Liver (tissue), 9 donors: ENCODE results near the gene PDE4B. TPM values are rescaled to one million over a fixed set of nuclear protein-coding genes. Genes with fewer than 3 reads are reported as not detected.

Source experiments
- DNase-seq: peaks from one replicate; pipeline ENCODE4 v3.0.0-alpha.2; 2017; ENCODE audit warnings: low spot score
- H3K27ac ChIP-seq, 2 donors: one replicate each; pipeline ENCODE4 v1.7.0; 2013; ENCODE audit warnings: inconsistent platforms in 2 of 2, low read length in 2 of 2, control low read depth in 1 of 2, low read depth in 1 of 2, mild to moderate bottlenecking in 1 of 2
- H3K27me3 ChIP-seq, 4 donors: one replicate each; pipeline versions ENCODE4 v1.6.1 to v1.7.0; 2013; ENCODE audit warnings: low read length in 3 of 4, inconsistent platforms in 1 of 4, mild to moderate bottlenecking in 1 of 4, moderate library complexity in 1 of 4; ENCODE audit not compliant: control insufficient read depth in 4 of 4, insufficient read depth in 4 of 4
- H3K36me3 ChIP-seq, 4 donors: one replicate each; pipeline versions ENCODE4 v1.6.1 to v1.7.0; 2013; ENCODE audit warnings: low read length in 3 of 4, mild to moderate bottlenecking in 3 of 4, low read depth in 1 of 4, moderate library complexity in 1 of 4; ENCODE audit not compliant: control insufficient read depth in 4 of 4, insufficient read depth in 3 of 4
- H3K4me1 ChIP-seq, 4 donors: one replicate each; pipeline versions ENCODE4 v1.6.1 to v1.7.0; 2013; ENCODE audit warnings: low read length in 3 of 4, mild to moderate bottlenecking in 3 of 4, moderate library complexity in 1 of 4; ENCODE audit not compliant: control insufficient read depth in 4 of 4, insufficient read depth in 4 of 4
- H3K4me3 ChIP-seq, 3 donors: one replicate each; pipeline versions ENCODE4 v1.6.1 to v1.7.0; 2013; ENCODE audit warnings: low read length in 3 of 3, control low read depth in 1 of 3, low read depth in 1 of 3, mild to moderate bottlenecking in 1 of 3
- H3K9ac ChIP-seq, 2 donors: one replicate each; pipeline ENCODE4 v1.7.0; 2013; ENCODE audit warnings: low read length in 2 of 2, mild to moderate bottlenecking in 2 of 2, moderate library complexity in 2 of 2, control low read depth in 1 of 2, low read depth in 1 of 2
- H3K9me3 ChIP-seq, 4 donors: one replicate each; pipeline versions ENCODE4 v1.6.1 to v1.7.0; 2013; ENCODE audit warnings: low read length in 3 of 4; ENCODE audit not compliant: control insufficient read depth in 4 of 4
- ATF3 ChIP-seq: IDR thresholded peaks from 2 replicates; pipeline ENCODE4 v1.6.1; 2016; ENCODE audit warnings: antibody characterized with exemption
- CTCF ChIP-seq: fragments of 150-350 bp; IDR thresholded peaks from 2 replicates; pipeline ENCODE4 v1.5.1; 2017; ENCODE audit warnings: improper control_type of control experiment, low read depth, low read length; ENCODE audit not compliant: missing input control
- EGR1 ChIP-seq, 2 donors: IDR thresholded peaks; 2 replicates each; pipeline ENCODE4 v1.6.1; 2016 to 2018; ENCODE audit warnings: antibody characterized with exemption in 2 of 2, low read depth in 2 of 2
- FOXA1 ChIP-seq: IDR thresholded peaks from 2 replicates; pipeline ENCODE4 v1.6.1; 2016; ENCODE audit warnings: antibody characterized with exemption
- FOXA2 ChIP-seq: IDR thresholded peaks from 2 replicates; pipeline ENCODE4 v1.6.1; 2016; ENCODE audit warnings: antibody characterized with exemption
- GABPA ChIP-seq, 2 donors: IDR thresholded peaks in 1 of 2; conservative IDR thresholded peaks in 1 of 2; 2 replicates each; pipeline ENCODE4 v1.6.1; 2016; ENCODE audit warnings: antibody characterized with exemption in 2 of 2, mild to moderate bottlenecking in 1 of 2, moderate library complexity in 1 of 2
- HNF4A ChIP-seq, 2 donors: conservative IDR thresholded peaks; 2 replicates each; pipeline ENCODE4 v1.6.1; 2016; ENCODE audit warnings: antibody characterized with exemption in 2 of 2, mild to moderate bottlenecking in 2 of 2
- HNF4G ChIP-seq: IDR thresholded peaks from 2 replicates; pipeline ENCODE4 v1.6.1; 2016; ENCODE audit warnings: antibody characterized with exemption
- JUND ChIP-seq, 2 donors: IDR thresholded peaks; 2 replicates each; pipeline ENCODE4 v1.6.1; 2016; ENCODE audit warnings: antibody characterized with exemption in 2 of 2
- NR2F2 ChIP-seq: IDR thresholded peaks from 2 replicates; pipeline ENCODE4 v1.6.1; 2016; ENCODE audit warnings: antibody characterized with exemption
- RAD21 ChIP-seq, 2 donors: IDR thresholded peaks; 2 replicates each; pipeline ENCODE4 v1.6.1; 2016; ENCODE audit warnings: antibody characterized with exemption in 2 of 2, mild to moderate bottlenecking in 2 of 2
- RXRA ChIP-seq, 2 donors: IDR thresholded peaks; 2 replicates each; pipeline ENCODE4 v1.6.1; 2017 to 2018; ENCODE audit warnings: antibody characterized with exemption in 2 of 2, mild to moderate bottlenecking in 1 of 2
- SP1 ChIP-seq: IDR thresholded peaks from 2 replicates; pipeline ENCODE4 v1.6.1; 2018; ENCODE audit warnings: antibody characterized with exemption, mild to moderate bottlenecking
- TAF1 ChIP-seq: conservative IDR thresholded peaks from 2 replicates; pipeline ENCODE4 v1.6.1; 2016; ENCODE audit warnings: antibody characterized with exemption, mild to moderate bottlenecking
- YY1 ChIP-seq: IDR thresholded peaks from 2 replicates; pipeline ENCODE4 v1.6.1; 2016; ENCODE audit warnings: antibody characterized with exemption, mild to moderate bottlenecking
- ZBTB33 ChIP-seq: IDR thresholded peaks from 2 replicates; pipeline ENCODE4 v1.6.1; 2016; ENCODE audit warnings: antibody characterized with exemption
- WGBS: extraction: QIAGEN DNeasy Blood & Tissue Kit; methylation state at CpG from one replicate; pipeline ENCODE4 v1.1.7; 2013; 5-methylcytosine and 5-hydroxymethylcytosine counted together
- polyA plus RNA-seq, 2 donors: library from polyadenylated mRNA; stranded (reverse) in 1 of 2; unstranded in 1 of 2; fragments of 200-250 nt in 1 of 2; fragments of >200 nt in 1 of 2; fragmentation: Nextera tagmentation in 1 of 2; extraction: Ambion mirVana in 1 of 2; gene quantifications; one replicate each; pipeline versions ENCODE4 v1.2.1 to v1.2.3, GENCODE V29; 2013 to 2015
- total RNA-seq, 2 donors: library from RNA; depleted of rRNA; stranded (reverse); fragments of >200 nt; gene quantifications; one replicate each; pipeline ENCODE4 v1.2.3, GENCODE V29; 2014
- TF ChIP-seq, protein P1 (sequence below): IDR thresholded peaks from 2 replicates; pipeline ENCODE4 v1.6.1; 2016; ENCODE audit warnings: antibody characterized with exemption, mild to moderate bottlenecking
- TF ChIP-seq, protein P2 (sequence below): IDR thresholded peaks from 2 replicates; pipeline ENCODE4 v1.6.1; 2016; ENCODE audit warnings: antibody characterized with exemption
- donor health status: healthy.
- donor health status: healthy.
- donor health status: healthy.
- donor health status: healthy.
- donor health status: healthy.

The PDE4B gene
- total and polyA plus RNA-seq, 4 donors, result 1.9 to 3.9 (median 2.7) TPM

DNA sequence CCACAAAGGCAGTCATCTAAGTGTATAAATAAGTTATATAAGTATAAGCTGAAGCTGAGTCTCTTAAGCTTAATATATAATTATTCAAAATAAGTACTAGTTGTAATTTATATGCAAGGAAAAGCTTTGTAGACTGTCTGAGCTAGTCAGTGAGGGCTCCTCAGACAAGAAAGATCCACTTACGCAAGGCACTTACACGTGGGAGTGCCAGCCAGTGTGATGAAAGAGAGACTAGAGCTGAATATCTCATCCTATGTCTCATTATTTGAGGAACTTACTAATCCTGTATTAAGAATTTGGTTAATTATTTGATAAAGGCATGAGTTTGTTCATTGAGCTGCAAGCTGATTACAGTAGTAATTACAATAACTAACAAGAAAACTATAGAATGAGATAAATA is 146.9 kb downstream of the PDE4B start:
- no peaks in the 10 kb centered on the region for H3K27me3 ChIP-seq
- TF ChIP-seq FOXA1 (no peak), SP1 (no peak), HNF4A (conservative IDR thresholded peaks at IDR 0.05) (no peak), RXRA (IDR thresholded peaks at IDR 0.05) (no peak), NR2F2 (no peak), EGR1 (IDR thresholded peaks at IDR 0.05; ENCODE audit: low read depth in 2 of 2) (no peak), ATF3 (no peak), TAF1 (no peak), RAD21 (IDR thresholded peaks at IDR 0.05) (no peak), ZBTB33 (no peak), GABPA (IDR thresholded peaks at IDR 0.05 in 1 of 2, conservative IDR thresholded peaks at IDR 0.05 in 1 of 2) (no peak), CTCF (no peak), JUND (IDR thresholded peaks at IDR 0.05) (no peak)
- TF ChIP-seq, protein P1, sequence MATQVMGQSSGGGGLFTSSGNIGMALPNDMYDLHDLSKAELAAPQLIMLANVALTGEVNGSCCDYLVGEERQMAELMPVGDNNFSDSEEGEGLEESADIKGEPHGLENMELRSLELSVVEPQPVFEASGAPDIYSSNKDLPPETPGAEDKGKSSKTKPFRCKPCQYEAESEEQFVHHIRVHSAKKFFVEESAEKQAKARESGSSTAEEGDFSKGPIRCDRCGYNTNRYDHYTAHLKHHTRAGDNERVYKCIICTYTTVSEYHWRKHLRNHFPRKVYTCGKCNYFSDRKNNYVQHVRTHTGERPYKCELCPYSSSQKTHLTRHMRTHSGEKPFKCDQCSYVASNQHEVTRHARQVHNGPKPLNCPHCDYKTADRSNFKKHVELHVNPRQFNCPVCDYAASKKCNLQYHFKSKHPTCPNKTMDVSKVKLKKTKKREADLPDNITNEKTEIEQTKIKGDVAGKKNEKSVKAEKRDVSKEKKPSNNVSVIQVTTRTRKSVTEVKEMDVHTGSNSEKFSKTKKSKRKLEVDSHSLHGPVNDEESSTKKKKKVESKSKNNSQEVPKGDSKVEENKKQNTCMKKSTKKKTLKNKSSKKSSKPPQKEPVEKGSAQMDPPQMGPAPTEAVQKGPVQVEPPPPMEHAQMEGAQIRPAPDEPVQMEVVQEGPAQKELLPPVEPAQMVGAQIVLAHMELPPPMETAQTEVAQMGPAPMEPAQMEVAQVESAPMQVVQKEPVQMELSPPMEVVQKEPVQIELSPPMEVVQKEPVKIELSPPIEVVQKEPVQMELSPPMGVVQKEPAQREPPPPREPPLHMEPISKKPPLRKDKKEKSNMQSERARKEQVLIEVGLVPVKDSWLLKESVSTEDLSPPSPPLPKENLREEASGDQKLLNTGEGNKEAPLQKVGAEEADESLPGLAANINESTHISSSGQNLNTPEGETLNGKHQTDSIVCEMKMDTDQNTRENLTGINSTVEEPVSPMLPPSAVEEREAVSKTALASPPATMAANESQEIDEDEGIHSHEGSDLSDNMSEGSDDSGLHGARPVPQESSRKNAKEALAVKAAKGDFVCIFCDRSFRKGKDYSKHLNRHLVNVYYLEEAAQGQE, result no peak
- TF ChIP-seq, protein P2, sequence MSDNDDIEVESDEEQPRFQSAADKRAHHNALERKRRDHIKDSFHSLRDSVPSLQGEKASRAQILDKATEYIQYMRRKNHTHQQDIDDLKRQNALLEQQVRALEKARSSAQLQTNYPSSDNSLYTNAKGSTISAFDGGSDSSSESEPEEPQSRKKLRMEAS, result no peak
- WGBS, result 54% methylated on average over 2 of the region's 2 CpGs
- H3K9me3 ChIP-seq, result no peaks in the 10 kb centered on the region
- DNase-seq, result no peak
- no peak overlapping the region for H3K27ac ChIP-seq
- no peaks in the 10 kb centered on the region for H3K4me1 ChIP-seq
- no peaks in the 10 kb centered on the region for H3K36me3 ChIP-seq
- H3K4me3 ChIP-seq, result no peak overlapping the region
- H3K9ac ChIP-seq, result no peak overlapping the region

- DNase-seq, result no peak
- Histone ChIP-seq H3K4me3 (no peak overlapping the region), H3K4me1 (no peaks in the 10 kb centered on the region), H3K27me3 (no peaks in the 10 kb centered on the region), H3K36me3 (no peaks in the 10 kb centered on the region), H3K9me3 (no peaks in the 10 kb centered on the region), H3K27ac (no peak overlapping the region), H3K9ac (no peak overlapping the region)
- 75% methylated on average over 4 of the region's 4 CpGs for WGBS
- TF ChIP-seq CTCF (no peak), NR2F2 (no peak), HNF4G (no peak), HNF4A (conservative IDR thresholded peaks at IDR 0.05) (no peak), JUND (IDR thresholded peaks at IDR 0.05) (no peak), EGR1 (IDR thresholded peaks at IDR 0.05; ENCODE audit: low read depth in 2 of 2) (no peak), FOXA2 (no peak), TAF1 (no peak), YY1 (no peak), RXRA (IDR thresholded peaks at IDR 0.05) (no peak), FOXA1 (no peak), SP1 (no peak)
- TF ChIP-seq, protein P1, result no peak
- TF ChIP-seq, protein P2, result no peak
These were observed 147.4 kb downstream of the PDE4B start for GRCh38 chr1:65940126-65940525.
